HG03196 (cell line): Measurements from ENCODE around the gene RUFY4.
"Not testable (repeated sequence)": the region's sequence is repeated elsewhere in the genome, so short reads cannot be mapped to it uniquely, and the experiment has no call there.

Experiments used
- ATAC-seq: cut with Tn5 transposase; IDR thresholded peaks from one replicate; pipeline ENCODE4 v1.9.1; 2021; ENCODE audit not compliant: unreplicated experiment

The RUFY4 gene

DNA sequence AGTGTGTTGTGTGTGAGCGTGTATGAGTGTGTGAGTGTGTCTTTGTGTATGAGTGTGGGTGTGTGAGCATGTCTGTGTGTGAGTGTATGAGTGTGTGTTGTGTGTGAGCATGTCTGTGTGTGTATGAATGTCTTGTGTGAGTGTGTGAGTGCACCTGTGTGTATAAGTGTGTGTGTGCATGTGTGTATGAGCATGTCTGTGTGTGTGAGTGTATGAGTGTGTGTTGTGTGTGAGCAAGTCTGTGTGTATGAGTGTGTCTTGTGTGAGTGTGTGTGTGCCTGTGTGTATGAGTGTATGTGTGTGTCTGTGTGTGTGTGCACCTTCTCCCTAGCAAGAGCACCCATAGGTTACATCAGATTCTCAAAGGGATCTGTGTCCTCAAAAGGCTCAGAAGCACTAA lies 37.8 kb upstream of the RUFY4 start:
- ATAC-seq: no peak

DNA sequence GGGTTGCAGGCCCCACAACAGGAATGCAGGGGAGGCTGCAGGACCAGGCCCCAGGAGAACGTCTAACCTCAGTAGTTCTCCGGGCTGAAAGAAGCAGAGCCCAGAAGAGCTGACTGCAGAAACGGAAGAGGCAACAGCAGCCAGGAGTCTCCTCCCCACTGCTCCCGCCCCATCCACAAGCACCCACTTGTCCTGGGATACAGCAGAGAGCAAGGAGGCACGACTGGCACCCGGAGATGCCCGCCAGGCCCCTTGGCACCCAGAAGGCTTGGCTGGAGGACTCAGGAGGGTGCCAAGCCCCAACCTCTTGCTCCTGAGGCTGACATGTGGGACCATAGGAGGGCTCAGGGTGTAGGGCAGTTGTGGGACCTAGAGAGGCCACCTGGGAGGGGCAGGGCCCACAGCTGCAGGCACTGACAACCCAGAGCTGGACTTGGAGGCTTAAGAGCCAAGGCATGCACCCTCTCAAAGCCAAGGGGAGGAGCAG lies 37.2 kb upstream of the RUFY4 start:
- ATAC-seq: no peak

DNA sequence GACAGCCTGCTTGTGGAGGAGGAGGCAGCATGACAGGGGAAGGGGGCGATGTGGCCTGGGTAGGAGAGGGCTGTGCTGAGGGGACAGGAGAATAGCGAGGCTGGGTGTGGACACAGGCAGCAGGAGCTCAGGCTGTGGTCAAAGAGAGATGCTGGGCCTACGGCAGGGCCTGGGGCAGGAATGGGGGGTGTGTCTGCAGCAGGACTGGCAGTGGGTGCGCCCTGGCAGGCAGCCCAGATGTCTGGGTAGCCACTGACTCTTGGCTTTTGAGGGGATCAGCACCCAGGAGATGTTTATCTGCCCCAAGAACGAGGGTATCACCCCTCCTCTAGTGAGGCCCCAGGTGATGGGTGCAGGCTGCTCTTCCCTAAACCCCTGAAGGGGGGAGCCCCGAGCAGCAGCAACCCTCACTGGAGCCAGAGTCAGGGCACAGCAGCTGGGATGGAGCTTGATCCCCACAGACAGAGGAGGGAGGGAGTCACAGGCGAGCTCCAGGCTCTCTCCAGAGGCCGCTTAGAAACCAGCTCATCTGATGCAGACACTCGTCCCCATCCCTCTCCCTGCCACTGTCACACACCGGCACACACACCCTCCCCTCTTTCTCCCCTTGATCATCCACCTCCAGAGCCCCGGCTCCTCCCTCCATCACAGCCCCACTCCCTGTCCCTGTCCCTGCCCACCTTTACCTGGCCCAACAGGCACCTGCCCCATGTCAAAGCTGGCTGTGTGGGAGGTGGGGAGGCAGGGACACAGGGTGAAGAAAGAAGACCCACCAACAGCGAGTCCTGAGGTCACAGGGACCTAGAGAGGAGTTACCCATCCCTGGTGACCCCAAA lies 36.5 kb upstream of the RUFY4 start:
- ATAC-seq: no peak

DNA sequence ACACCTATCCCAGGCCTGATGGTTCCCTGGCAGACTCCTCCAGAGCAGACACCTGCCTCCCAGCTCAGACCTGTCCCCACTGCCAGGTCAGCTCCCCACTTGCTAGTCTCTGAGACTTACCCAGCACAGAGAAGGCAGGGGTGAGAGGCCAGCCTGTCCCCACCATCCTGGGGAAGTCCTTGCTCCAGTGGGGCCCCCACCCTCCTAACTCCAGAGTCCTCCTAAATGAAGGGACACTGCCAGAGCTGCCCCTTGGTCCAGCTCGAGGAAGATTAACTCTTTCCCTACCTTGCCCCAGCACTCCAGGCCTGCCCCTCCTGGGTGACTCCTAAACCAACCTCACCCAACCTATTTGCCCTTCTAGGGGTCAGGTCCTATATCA lies 35.9 kb upstream of the RUFY4 start:
- no peak for ATAC-seq

DNA sequence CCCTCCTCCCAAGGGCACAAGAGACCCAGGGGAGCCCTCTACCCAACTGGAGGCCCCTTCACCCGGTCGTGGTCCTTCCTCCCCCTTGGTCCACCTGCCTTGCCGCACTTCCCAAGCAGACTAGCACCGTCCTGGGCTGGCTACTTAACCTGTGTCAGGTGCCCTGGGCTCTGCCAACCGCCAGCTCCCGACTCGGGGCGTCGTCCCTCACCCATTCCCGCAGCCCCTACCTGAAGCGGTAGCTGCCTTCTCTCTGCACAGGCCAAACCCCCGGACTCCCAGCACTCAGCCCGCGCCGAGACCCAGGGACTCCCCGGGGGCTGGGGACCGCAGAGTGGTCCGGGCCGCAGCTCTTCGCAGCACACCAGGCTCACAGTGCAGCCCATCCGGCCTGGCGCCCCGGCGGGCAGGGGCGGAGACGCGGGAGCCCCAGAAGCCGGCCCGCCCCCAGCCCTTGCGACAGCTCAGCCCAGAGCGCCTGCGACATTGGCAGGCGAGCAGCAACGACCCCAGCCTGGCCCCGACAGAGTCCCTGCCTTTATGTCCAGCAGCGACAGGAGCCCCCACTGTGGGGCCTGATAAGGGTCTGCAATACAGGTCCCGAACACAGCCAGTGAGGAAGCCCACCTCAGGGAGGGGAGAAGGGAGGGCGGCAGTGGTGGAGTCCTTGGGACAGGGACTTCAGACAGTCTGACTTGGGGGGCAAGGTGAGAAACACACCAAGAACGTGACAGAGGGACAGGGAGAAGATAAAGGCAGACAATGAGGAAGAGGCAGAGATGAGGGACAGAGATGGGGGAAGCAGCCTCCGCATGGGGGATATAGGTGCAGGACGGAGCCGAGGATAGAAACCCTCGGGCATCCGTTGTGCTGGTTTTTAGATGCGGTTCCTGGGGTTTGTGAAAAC lies 35.2 kb upstream of the RUFY4 start:
- no peak for ATAC-seq

DNA sequence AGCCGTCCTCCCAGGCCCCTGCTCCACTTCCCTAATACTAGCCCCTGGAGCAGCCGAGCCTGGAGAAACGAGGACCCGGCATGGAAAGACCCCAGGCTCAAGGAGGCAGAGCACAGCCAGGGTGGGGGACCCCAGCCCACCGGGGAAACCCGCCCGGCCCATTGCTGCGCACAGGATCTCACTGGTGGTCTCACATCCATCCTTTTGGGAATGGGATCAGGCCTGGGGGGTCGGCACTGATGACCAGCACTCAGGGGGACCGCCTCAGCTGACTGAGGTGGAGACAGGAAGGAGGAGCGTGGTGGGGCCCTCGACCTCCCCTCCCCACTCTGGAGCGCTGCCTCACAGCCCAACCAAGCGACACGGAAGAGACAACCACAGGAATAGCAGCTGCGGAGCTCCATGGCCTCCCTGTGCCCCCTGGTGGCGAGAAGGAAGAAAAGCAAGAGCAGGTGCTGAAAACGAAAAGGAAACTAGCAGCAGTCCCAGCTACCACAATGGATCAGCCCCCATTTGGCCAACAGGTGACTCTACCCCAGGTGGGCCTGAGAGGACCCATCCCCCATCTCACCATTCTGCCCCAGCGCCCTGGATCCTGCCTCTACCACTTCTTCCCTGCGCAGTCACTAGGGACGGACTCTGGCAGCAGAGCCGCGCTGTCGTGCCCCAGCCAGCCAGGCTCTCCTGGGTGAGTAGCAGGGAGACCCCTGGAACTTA lies 34.4 kb upstream of the RUFY4 start:
- ATAC-seq: peak; percentile 79

DNA sequence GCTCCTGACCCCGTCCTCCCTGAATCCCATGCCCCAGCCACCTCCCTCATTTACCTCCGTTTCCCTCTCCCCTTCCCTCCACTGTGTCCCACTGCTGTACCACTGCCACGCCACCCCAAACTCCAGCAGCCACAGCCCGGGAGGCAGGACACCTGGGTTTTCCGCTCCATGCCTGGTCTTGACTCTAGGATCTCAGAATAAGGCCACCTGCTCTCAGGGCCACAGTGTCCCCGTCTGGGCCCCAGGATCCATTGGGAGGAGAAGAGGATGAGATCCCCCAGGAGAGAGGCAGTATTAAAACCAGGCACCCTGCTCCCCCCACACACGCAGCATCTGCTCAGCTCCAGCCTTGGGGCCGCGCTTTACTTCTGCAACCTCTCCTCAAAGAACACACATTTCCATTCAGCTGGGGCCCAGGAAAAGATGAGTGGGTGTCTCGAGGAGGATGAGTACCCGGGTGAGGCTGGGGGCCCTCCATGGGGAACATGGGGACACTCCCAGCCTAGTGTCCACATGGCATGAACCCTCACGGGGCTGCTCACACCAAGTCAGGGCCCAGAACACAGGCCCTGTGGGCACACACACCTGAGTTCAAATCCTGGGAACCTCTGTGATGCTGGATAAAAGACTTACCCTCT lies 33.5 kb upstream of the RUFY4 start:
- no peak for ATAC-seq

DNA sequence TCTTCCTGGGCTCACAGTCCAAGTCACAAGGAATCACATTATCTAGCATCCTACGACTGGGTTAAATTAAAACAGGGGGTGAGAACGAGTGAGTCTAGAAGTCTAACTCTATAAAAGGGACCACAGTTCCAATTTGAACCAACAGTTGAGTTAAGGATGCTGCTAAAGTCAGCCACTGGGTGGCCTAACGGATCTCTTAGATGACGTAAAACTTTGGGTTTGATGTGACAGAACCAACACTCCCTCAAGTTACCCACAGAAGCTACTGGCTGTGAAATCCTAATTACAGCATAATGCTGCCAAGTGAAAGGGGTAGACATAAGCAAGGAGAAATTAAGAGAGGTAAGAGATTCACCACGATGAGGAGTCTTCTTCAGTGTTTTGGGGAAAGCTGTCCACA lies 32.7 kb upstream of the RUFY4 start:
- ATAC-seq: no peak

DNA sequence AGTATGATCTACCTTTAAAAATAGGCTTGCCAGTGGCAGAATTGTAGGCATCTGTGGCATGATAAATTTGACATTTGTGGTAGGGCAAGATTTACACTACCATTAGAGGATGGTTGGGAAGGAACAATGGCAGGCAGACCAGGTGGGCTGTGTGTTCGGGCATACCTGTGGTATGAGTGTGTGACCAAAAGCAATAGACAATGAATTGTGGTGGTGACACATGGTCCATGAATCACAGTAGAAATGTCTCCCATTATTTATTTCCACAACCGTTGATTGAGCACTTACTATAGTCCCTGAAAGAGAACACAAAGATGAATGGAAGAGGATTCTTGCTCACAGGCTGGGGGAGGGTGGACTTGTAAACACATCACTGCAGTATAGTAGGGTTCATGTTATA lies 29.9 kb upstream of the RUFY4 start:
- ATAC-seq: no peak

DNA sequence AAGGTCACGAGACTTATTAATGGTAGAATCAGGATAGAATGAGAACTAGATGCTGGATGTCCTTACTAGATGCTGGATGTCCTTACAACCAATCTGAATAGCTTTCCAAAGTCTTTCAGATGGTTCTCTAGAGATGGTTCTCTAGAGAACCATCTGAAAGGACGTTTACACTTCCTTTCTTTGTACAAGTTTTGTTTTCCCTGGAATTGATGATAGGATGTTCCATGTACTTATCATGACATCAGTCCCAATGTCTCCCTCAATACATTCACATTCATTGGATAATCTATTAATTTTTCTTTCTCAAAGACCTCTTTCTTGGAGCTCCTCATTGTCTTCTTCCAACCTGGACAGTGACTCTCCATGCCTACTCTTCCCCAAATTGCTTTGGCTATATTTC lies 28.2 kb upstream of the RUFY4 start:
- ATAC-seq: no peak

DNA sequence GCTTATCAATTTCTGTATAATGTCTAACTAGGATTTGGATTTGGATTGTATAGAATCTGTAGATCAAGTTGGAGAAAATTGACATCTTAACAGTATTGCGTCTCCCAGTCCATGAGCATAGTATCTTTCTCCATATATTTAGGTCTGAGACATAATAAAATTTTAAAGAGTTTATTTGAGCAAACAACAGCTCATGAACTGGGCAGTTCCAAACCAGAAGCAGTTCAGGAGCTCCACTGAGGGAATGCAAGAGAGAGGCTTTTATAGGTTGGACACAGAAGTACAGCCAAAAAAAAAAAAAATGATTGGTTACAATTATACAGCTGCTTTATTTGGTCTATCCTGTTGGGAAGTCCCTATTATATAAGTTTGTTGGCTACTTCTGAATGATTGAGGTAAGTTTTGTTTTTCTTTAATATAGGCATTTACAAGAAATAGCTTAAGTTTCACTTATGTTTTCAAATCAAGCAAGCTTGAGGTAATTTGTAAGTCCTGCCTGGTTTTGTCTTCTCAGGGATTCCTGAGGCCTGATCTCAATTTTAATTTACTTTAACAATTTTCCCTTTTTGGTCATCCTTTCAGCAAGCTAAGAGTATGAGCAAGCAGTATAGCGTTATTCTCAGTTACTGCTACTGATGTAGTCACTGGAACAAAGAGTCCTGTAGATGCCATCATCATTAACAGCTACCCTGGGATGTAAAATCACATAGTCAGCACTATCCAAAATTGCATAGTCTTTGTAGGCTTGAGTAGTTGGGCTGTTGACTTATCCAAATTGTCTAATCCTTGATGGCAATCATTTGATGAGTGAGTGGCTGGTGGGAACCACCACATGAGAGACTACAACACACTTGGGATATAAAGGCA lies 27.5 kb upstream of the RUFY4 start:
- ATAC-seq: no peak

DNA sequence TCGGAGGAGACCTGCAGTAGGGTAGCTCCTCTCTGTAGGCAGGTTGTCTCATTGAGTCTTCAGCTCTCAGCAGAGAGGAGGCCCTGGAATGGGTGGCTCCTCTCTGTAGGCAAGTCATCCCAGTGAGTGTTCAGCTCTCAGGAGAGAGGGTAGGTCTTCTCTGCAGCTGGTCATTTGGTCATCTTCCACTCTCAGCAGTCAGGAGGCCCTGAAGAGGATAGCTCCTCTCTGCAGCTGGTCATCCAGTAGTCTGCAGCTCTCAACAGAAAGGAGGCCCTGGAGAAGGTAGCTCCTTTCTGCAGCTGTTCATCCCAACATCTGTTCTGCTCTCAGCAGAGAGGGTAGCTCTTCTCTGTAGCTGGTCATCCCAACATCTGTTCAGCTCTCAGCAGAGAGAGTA lies 26.0 kb upstream of the RUFY4 start:
- ATAC-seq: no peak

DNA sequence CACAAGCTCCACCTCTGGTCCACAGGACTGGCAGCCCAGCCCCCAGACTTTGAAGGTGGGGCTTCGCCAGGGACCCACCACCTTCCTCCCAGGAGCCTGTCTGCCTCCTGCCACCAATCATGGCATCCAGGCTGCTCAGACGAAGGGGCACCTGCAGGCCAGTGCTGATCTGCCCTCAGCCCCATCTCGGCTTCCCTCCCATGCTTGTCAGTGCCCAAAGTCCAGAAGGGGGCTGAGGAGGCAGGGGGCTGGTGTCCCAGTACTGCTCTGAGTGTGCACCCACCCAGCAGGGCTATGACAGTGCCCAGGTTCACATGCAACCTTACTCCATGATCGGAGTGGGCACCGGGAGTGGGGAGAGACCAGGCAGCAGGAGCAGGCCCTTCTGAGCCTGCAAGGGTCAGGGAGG lies 25.3 kb upstream of the RUFY4 start:
- ATAC-seq: no peak

DNA sequence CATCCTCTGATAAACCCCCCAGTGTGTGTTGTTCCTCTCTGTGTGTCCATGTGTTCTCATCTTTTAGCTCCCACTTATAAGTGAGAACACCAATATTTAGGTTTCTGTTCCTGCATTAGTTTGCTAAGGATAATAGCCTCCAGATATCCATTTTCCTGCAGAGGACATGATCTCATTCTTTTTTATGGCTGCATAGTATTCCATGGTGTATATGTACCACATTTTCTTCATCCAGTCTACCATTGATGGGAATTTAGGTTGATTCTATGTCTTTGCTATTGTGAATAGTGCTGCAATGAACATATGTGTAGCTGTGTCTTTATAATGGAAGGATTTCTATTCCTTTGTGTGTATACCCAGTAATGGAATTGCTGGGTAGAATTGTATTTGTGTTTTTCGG lies 24.5 kb upstream of the RUFY4 start:
- not testable (repeated sequence) for ATAC-seq

DNA sequence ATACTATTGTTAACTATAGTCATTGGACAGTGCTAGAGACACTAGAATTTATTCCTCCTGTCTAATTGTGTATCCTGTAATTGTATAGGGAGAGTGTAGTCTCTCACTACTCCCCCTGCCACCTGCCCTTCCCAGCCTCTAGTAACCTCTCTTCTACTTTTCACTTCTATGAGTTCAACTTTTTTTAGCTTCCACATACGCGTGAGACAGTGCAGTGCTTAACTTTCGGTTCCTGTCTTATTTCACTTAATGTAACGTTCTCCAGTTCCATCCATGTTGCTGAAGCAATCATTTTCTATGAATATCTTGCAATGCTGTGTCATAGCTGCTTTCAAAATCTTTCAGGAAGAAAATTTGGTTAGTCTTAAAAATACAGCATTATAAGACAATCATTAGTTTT lies 22.8 kb upstream of the RUFY4 start:
- no peak for ATAC-seq

DNA sequence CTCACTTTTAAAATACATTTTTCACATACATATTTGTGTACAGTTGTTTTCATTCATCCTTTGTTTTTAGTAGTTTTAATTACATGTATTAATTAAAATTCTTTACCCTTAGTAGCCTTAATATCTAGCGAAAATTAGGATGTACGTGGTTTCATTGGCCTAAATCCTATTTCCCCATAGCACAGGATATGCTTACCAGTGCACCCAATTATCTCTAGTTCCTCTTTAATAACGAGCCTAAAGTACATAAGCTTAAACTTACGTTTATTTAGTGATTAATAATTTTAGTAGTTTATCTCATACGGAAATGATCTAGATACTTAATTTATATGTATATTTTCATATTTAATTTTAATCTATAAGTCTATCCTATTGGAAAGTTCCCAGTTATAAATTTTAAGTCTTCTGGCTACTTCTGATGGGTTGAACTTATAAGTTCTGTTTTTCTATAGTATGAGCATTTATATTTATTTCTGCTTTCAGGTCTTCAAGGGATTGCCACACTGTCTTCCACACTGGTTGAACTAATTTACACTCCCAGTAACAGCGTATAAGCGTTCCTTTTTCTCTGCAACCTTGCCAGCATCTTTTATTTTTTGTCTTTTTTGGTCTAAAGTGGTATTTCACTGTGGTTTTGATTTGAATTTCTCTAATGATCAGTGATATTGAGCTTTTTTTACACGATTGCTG lies 21.4 kb upstream of the RUFY4 start:
- ATAC-seq: no peak

DNA sequence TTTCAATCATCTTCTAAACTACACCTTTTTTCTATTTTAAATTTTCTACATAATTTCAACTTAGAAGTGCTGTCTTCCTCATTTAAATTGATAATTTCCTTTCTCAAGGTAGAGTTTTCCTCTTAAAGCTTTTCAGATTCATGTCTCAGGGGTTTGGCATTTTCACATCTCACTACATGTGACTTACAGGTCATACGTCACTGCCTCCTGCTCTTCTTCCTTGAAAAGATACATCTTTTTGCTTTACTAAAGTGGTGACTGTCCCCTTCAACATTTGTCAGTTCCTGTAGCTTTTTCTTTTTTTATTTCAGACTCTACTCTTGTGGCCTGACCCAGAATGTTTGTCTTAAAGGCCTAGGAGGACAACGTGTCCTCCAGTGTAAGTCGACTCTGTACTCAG lies 17.1 kb upstream of the RUFY4 start:
- ATAC-seq: no peak

DNA sequence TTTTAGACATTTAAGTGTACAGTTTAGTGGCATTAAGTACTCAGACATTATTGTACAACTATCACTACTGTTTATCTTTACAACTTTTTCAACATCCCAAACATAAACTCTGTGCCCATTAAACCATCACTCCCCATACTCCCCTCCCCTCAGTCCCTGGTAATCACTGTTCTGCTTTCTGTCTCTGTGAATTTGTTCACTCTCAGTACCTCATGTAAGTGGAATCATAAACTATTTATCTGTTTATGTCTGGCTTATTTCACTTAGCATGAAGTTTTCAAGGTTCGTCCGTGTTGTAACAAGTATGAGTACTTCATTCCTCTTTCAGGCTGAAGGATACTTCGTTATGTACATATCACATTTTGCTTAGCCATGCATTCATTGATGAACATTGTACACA lies 9.8 kb upstream of the RUFY4 start:
- ATAC-seq: no peak

DNA sequence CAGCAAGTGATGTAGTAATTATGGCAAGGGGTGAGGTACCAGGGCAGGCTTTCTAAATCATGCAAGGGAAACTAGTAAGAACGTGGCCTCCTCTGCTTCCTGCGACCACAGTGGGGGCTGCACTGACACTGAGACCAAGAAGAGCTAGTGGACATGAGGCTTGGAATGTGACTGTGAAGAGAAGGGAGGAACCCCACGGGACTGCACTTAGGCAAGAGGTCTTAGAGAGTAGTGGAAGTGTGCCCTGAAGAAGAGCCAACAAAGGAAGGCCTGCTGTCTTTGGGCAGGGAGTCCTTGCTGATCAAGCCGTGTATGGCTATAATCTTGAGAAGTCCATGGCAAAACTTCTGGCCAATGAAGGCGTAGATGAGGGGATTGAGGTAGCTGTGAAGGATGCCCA lies 8.9 kb upstream of the RUFY4 start:
- no peak for ATAC-seq
